H1 (cell line): ENCODE measurements around the gene APBA2. TPM values are rescaled to one million over a fixed set of nuclear protein-coding genes. Genes with fewer than 3 reads are reported as not detected.

Experiments
- CTCF ChIA-PET: fragments of 300-600 bp; sonication (Branson Sonifier 250); formaldehyde crosslinking; loops from one replicate; lab custom pipeline; 2021; ENCODE audit not compliant: partially characterized antibody; lab: Charles Lee
- POLR2A ChIA-PET: fragments of 300-600 bp; sonication (Branson Sonifier 250); formaldehyde crosslinking; loops from one replicate; lab custom pipeline; 2021; ENCODE audit warnings: inconsistent platforms; ENCODE audit not compliant: partially characterized antibody; lab: Charles Lee
- DNase-seq, 2 experiments: peaks; one replicate each; pipeline versions ENCODE4 v3.0.0 to v3.0.0-alpha.2; 2010 to 2022; ENCODE audit warnings: low spot score in 2 of 2, low read depth in 1 of 2, mixed read lengths in 1 of 2
- FAIRE-seq: peaks from 2 replicates; lab custom pipeline; 2011; peaks lifted over from hg19 to GRCh38; lab: Jason Lieb, UNC
- H2AFZ ChIP-seq: 2 replicates; pipeline ENCODE4 v1.8.1; 2012; ENCODE audit warnings: low read length, inconsistent platforms
- H2AK5ac ChIP-seq: 2 replicates; pipeline ENCODE4 v1.6.1; 2013; ENCODE audit warnings: low read depth, low read length
- H2BK120ac ChIP-seq: replicated peaks from 2 replicates; pipeline ENCODE3; 2013; ENCODE audit warnings: low read depth, low read length, inconsistent platforms
- H2BK12ac ChIP-seq: 2 replicates; pipeline ENCODE4 v1.6.1; 2013; ENCODE audit warnings: low read depth, low read length
- H2BK15ac ChIP-seq: 2 replicates; pipeline ENCODE4 v1.6.1; 2013; ENCODE audit warnings: low read length
- H2BK20ac ChIP-seq: 2 replicates; pipeline ENCODE4 v1.6.1; 2013; ENCODE audit warnings: low read length
- H2BK5ac ChIP-seq: 2 replicates; pipeline ENCODE4 v1.6.1; 2013; ENCODE audit warnings: low read depth, low read length
- H3K14ac ChIP-seq: 2 replicates; pipeline ENCODE4 v1.6.1; 2013; ENCODE audit warnings: inconsistent platforms; ENCODE audit not compliant: insufficient read length
- H3K18ac ChIP-seq: 2 replicates; pipeline ENCODE4 v1.6.1; 2013; ENCODE audit warnings: low read length; ENCODE audit errors: extremely low read depth
- H3K23ac ChIP-seq: 2 replicates; pipeline ENCODE4 v1.6.1; 2013; ENCODE audit warnings: inconsistent platforms; ENCODE audit not compliant: insufficient read length
- H3K23me2 ChIP-seq: 2 replicates; pipeline ENCODE4 v1.6.1; 2013; ENCODE audit warnings: low read depth, low read length
- H3K27ac ChIP-seq: 2 replicates; pipeline ENCODE4 v1.6.1; 2011; ENCODE audit warnings: low read depth, low read length, inconsistent platforms
- H3K27me3 ChIP-seq, 4 experiments: replicated peaks in 1 of 4; 1 replicate in 1 of 4; 2 replicates in 3 of 4; pipeline versions ENCODE4 v1.6.1 to v1.8.1; 2011 to 2013; ENCODE audit warnings: low read length in 3 of 4, mild to moderate bottlenecking in 3 of 4, inconsistent platforms in 2 of 4, mixed read lengths in 2 of 4, moderate library complexity in 1 of 4; ENCODE audit not compliant: control insufficient read depth in 3 of 4, insufficient read depth in 3 of 4; ENCODE audit errors: extremely low read depth in 1 of 4
- H3K36me3 ChIP-seq, 4 experiments: 2 replicates each; pipeline versions ENCODE4 v1.6.1 to v1.8.1; 2011 to 2013; ENCODE audit warnings: mild to moderate bottlenecking in 4 of 4, low read length in 3 of 4, moderate library complexity in 2 of 4, control low read depth in 1 of 4, inconsistent platforms in 1 of 4; ENCODE audit not compliant: insufficient read depth in 4 of 4, control insufficient read depth in 2 of 4
- H3K4ac ChIP-seq: replicated peaks from 2 replicates; pipeline ENCODE3; 2013; ENCODE audit warnings: low read length, low read depth, mixed read lengths, inconsistent platforms; ENCODE audit not compliant: insufficient read length
- H3K4me1 ChIP-seq, 4 experiments: replicated peaks in 1 of 4; 1 replicate in 1 of 4; 2 replicates in 3 of 4; pipeline versions ENCODE4 v1.6.1 to v1.8.1; 2011 to 2013; ENCODE audit warnings: low read length in 3 of 4, inconsistent platforms in 2 of 4, mixed read lengths in 1 of 4; ENCODE audit not compliant: insufficient read depth in 4 of 4, control insufficient read depth in 3 of 4
- H3K4me2 ChIP-seq, 2 experiments: 2 replicates each; pipeline versions ENCODE4 v1.6.1 to v1.8.1; 2011 to 2013; ENCODE audit warnings: low read depth in 2 of 2, low read length in 2 of 2, control low read depth in 1 of 2, inconsistent platforms in 1 of 2, mild to moderate bottlenecking in 1 of 2; ENCODE audit not compliant: insufficient read depth in 1 of 2
- H3K4me3 ChIP-seq, 4 experiments: fragments of 200-600, 300-600 bp in 1 of 4; sonication (generic), shearing (Covaris generic), sonication (Bioruptor Twin) in 1 of 4; 2 replicates each; pipeline versions ENCODE4 v1.5.1 to v1.8.1; 2011 to 2016; ENCODE audit warnings: low read length in 4 of 4, low read depth in 3 of 4, control low read depth in 2 of 4, inconsistent platforms in 2 of 4, mild to moderate bottlenecking in 2 of 4, mixed read lengths in 1 of 4, moderate library complexity in 1 of 4; ENCODE audit not compliant: insufficient read depth in 2 of 4; ENCODE audit errors: extremely low read depth in 1 of 4
- H3K56ac ChIP-seq: replicated peaks from 2 replicates; pipeline ENCODE3; 2013; ENCODE audit warnings: low read depth, mild to moderate bottlenecking, mixed read lengths, low read length, inconsistent platforms; ENCODE audit not compliant: insufficient read length
- H3K79me1 ChIP-seq: 2 replicates; pipeline ENCODE4 v1.6.1; 2013; ENCODE audit warnings: low read depth, low read length, control low read depth
- H3K79me2 ChIP-seq, 2 experiments: 2 replicates each; pipeline versions ENCODE4 v1.6.1 to v1.8.1; 2012 to 2013; ENCODE audit warnings: low read length in 2 of 2, mild to moderate bottlenecking in 2 of 2, inconsistent platforms in 1 of 2; ENCODE audit not compliant: insufficient read depth in 2 of 2, control insufficient read depth in 1 of 2
- H3K9ac ChIP-seq, 4 experiments: replicated peaks in 1 of 4; 1 replicate in 1 of 4; 2 replicates in 3 of 4; pipeline versions ENCODE4 v1.6.1 to v1.8.1; 2011 to 2013; ENCODE audit warnings: low read depth in 3 of 4, low read length in 3 of 4, control low read depth in 2 of 4, mild to moderate bottlenecking in 2 of 4, moderate library complexity in 2 of 4, inconsistent platforms in 1 of 4; ENCODE audit errors: extremely low read depth in 1 of 4
- H3K9me3 ChIP-seq, 2 experiments: 2 replicates each; pipeline versions ENCODE4 v1.6.1 to v1.8.1; 2012 to 2013; ENCODE audit warnings: mild to moderate bottlenecking in 2 of 2, moderate library complexity in 2 of 2, control low read depth in 1 of 2, inconsistent platforms in 1 of 2, low read depth in 1 of 2, low read length in 1 of 2, mixed read lengths in 1 of 2; ENCODE audit not compliant: insufficient read depth in 2 of 2
- H4K20me1 ChIP-seq, 2 experiments: replicated peaks in 1 of 2; 2 replicates each; pipeline versions ENCODE3 to v1.8.1; 2011 to 2013; ENCODE audit warnings: inconsistent platforms in 2 of 2, low read length in 2 of 2, mild to moderate bottlenecking in 1 of 2; ENCODE audit not compliant: insufficient read depth in 2 of 2, control insufficient read depth in 1 of 2
- H4K5ac ChIP-seq: 2 replicates; pipeline ENCODE4 v1.6.1; 2013; ENCODE audit warnings: low read length, low read depth, mixed read lengths, inconsistent platforms; ENCODE audit not compliant: insufficient read length
- H4K8ac ChIP-seq: 2 replicates; pipeline ENCODE4 v1.8.0; 2013; ENCODE audit warnings: mild to moderate bottlenecking, moderate library complexity, low read length, inconsistent platforms; ENCODE audit not compliant: insufficient read depth; ENCODE audit errors: extremely low read depth
- H4K91ac ChIP-seq: replicated peaks from 2 replicates; pipeline ENCODE3; 2013; ENCODE audit warnings: low read length, mixed read lengths, inconsistent platforms; ENCODE audit not compliant: insufficient read length
- BACH1 ChIP-seq: IDR thresholded peaks from 2 replicates; pipeline ENCODE4 v1.6.1; 2012; ENCODE audit warnings: low read length, improper control_type of control experiment
- BCL11A ChIP-seq, 2 experiments: IDR thresholded peaks; one replicate each; pipeline ENCODE4 v1.6.1; 2011; ENCODE audit warnings: low read depth in 2 of 2, low read length in 2 of 2, mild to moderate bottlenecking in 2 of 2
- EGR1 ChIP-seq: IDR thresholded peaks from 2 replicates; pipeline ENCODE4 v1.6.1; 2011; ENCODE audit warnings: low read depth, low read length, borderline replicate concordance
- EZH2 ChIP-seq: fragments of 200-600 bp; sonication (generic); IDR thresholded peaks from 2 replicates; pipeline ENCODE4 v1.7.1; 2012; ENCODE audit warnings: low read depth, mild to moderate bottlenecking, moderate library complexity, low read length, inconsistent platforms; ENCODE audit not compliant: severe bottlenecking
- GABPA ChIP-seq: IDR thresholded peaks from 2 replicates; pipeline ENCODE4 v1.6.1; 2011; ENCODE audit warnings: mild to moderate bottlenecking, low read length, moderate library complexity, borderline replicate concordance; ENCODE audit not compliant: insufficient read depth
- POLR2AphosphoS5 ChIP-seq: IDR thresholded peaks from 2 replicates; pipeline ENCODE4 v1.6.1; 2011; ENCODE audit warnings: low read depth, low read length
- POU5F1 ChIP-seq: IDR thresholded peaks from 2 replicates; pipeline ENCODE4 v1.6.1; 2011; ENCODE audit warnings: low read depth, mild to moderate bottlenecking, low read length, moderate library complexity
- SAP30 ChIP-seq: fragments of 300-600 bp; sonication (generic); IDR thresholded peaks from 2 replicates; pipeline ENCODE4 v1.7.1; 2012; ENCODE audit warnings: low read length, moderate library complexity, mild to moderate bottlenecking, inconsistent platforms; ENCODE audit not compliant: insufficient read depth, insufficient replicate concordance
- SIX5 ChIP-seq: IDR thresholded peaks from 2 replicates; pipeline ENCODE4 v1.6.1; 2011; ENCODE audit warnings: mild to moderate bottlenecking, low read depth, low read length
- WGBS, 2 experiments: shearing (Covaris generic) in 1 of 2; methylation state at CpG; one replicate each; pipeline versions ENCODE4 v1.1.6 to v1.1.7; 2013 to 2015; ENCODE audit warnings: low lambda C conversion rate in 2 of 2, mixed read lengths in 2 of 2, inconsistent platforms in 1 of 2, low coverage in 1 of 2, missing lambda C conversion rate in 1 of 2; ENCODE audit not compliant: insufficient replicate concordance in 2 of 2, insufficient coverage in 1 of 2, insufficient read length in 1 of 2; ENCODE audit errors: extremely low coverage in 1 of 2, missing lambda C conversion rate in 1 of 2; 5-methylcytosine and 5-hydroxymethylcytosine counted together
- polyA plus RNA-seq, 7 experiments: library from polyadenylated mRNA; depleted of rRNA in 3 of 7; stranded (reverse) in 5 of 7; unstranded in 2 of 7; fragments of >200 nt in 5 of 7; fragments of 200-250 nt in 2 of 7; gene quantifications; 1 replicate in 5 of 7; 2 replicates in 1 of 7; 4 replicates in 1 of 7; pipeline versions ENCODE4 v1.2.1 to v1.2.3, GENCODE V29; 2011 to 2013; ENCODE audit warnings: missing spikeins in 2 of 7, mixed read lengths in 2 of 7
- total RNA-seq: library from RNA; stranded (reverse); fragmentation: NEBNext Ultra II Directional; extraction: Animal tissue kit (Norgen Biotek cat#: 25700); gene quantifications from 2 replicates; pipeline ENCODE4 v1.2.1, GENCODE V29; 2021
- TF ChIP-seq, protein P1 (sequence below): IDR thresholded peaks from 2 replicates; pipeline ENCODE4 v1.6.1; 2011; ENCODE audit warnings: low read depth, mild to moderate bottlenecking, low read length; ENCODE audit not compliant: insufficient read depth
- TF ChIP-seq, protein P2 (sequence below): IDR thresholded peaks from 2 replicates; pipeline ENCODE4 v1.6.1; 2012; ENCODE audit warnings: low read length, inconsistent platforms

APBA2 gene
- total and polyA plus RNA-seq, 2 of the 8 experiments (the other 6 are each of a cell fraction or from before 2014, with no cell fraction given), result 15.5 to 19.0 TPM

DNA sequence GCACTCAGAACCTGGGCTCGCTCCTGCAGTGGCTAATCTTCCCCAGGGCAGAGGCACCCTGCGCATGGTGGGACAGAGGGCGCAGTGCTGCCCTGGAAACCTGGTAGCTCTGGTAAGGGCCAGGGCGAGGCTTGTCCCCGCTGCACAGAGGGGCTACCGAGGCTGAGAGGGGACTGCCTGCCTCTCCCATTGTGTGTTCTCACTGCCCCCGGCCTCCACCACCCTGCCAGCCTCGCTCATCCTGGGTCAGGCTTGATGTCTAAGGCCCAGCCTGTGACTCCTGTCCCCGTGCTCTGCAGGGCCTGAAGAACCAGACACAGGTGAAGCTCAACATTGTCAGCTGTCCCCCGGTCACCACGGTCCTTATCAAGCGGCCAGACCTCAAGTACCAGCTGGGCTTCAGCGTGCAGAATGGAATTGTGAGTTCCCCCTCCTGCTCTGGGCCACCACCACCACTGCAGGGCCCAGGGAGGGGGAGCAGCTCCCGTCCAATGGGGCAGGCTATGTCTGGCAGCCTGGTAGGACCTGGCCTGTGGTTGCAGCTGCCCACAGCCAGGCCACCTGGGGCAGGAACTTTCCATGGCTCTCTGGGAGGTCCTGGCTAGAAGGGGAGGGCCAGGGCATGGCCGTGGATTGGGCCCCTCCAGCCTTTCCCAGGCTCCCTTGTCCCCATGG, 222.3 kb downstream of the APBA2 start:
- FAIRE-seq, result no peak
- Histone ChIP-seq H3K27me3 (no peaks in the 10 kb centered on the region), H3K23me2 (no peaks in the 10 kb centered on the region), H3K18ac (no peak overlapping the region), H3K79me1 (no peaks in the 10 kb centered on the region), H2AK5ac (no peak overlapping the region), H3K56ac (no peak overlapping the region), H2AFZ (no peak overlapping the region), H2BK12ac (no peak overlapping the region), H3K4ac (no peak overlapping the region), H3K27ac (no peak overlapping the region), H4K8ac (no peak overlapping the region; the same call in 1 of the 2 replicates), H3K23ac (no peak overlapping the region), H3K9me3 (no peaks in the 10 kb centered on the region), H4K91ac (no peak overlapping the region), H2BK5ac (no peak overlapping the region), H4K5ac (no peak overlapping the region), H2BK20ac (no peak overlapping the region), H3K79me2 (no peaks in the 10 kb centered on the region), H4K20me1 (no peaks in the 10 kb centered on the region), H2BK120ac (no peak overlapping the region), H2BK15ac (no peak overlapping the region), H3K36me3 (no peaks in the 10 kb centered on the region), H3K4me2 (no peak overlapping the region), H3K14ac (no peak overlapping the region), H3K4me3 (no peak overlapping the region), H3K9ac (no peak overlapping the region), H3K4me1 (peaks cover 0 to 10% (median 4%) of the 10 kb centered on the region in 4 experiments; a peak in 5 of 7 replicates)
- WGBS, 2 experiments, result 93% methylated on average over 10 of the region's 15 CpGs; no CpG with 5 or more reads in 1 of the 2 experiments
- DNase-seq, result no peak
- CTCF ChIA-PET, result interaction anchor here (0.6 to 4.3 kb wide), 5 partner anchors 14 to 117 kb away, joined by 3 to 20 read pairs (median 3); no protein-coding TSS in a partner anchor
- POLR2A ChIA-PET, result no interaction called here
- no peak for TF ChIP-seq EGR1
- TF ChIP-seq POLR2AphosphoS5, result no peak
- no peak for TF ChIP-seq BACH1
- no peak for TF ChIP-seq POU5F1
- TF ChIP-seq, protein P1, sequence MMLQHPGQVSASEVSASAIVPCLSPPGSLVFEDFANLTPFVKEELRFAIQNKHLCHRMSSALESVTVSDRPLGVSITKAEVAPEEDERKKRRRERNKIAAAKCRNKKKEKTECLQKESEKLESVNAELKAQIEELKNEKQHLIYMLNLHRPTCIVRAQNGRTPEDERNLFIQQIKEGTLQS, result no peak
- no peak for TF ChIP-seq SAP30
- no peak for TF ChIP-seq BCL11A (IDR thresholded peaks at IDR 0.05; ENCODE audit: low read depth in 2 of 2, low read length in 2 of 2)
- TF ChIP-seq SIX5, result no peak
- no peak for TF ChIP-seq GABPA
- no peak for TF ChIP-seq EZH2
- TF ChIP-seq, protein P2, sequence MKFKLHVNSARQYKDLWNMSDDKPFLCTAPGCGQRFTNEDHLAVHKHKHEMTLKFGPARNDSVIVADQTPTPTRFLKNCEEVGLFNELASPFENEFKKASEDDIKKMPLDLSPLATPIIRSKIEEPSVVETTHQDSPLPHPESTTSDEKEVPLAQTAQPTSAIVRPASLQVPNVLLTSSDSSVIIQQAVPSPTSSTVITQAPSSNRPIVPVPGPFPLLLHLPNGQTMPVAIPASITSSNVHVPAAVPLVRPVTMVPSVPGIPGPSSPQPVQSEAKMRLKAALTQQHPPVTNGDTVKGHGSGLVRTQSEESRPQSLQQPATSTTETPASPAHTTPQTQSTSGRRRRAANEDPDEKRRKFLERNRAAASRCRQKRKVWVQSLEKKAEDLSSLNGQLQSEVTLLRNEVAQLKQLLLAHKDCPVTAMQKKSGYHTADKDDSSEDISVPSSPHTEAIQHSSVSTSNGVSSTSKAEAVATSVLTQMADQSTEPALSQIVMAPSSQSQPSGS, result no peak
